H1 (cell line): ENCODE measurements around the gene SLC39A7.
A peak's percentile ranks its signal among the peaks of the same experiment; 100 is the strongest.

Experiments
- CEBPB ChIP-seq: IDR thresholded peaks from 2 replicates; pipeline ENCODE4 v1.6.1; 2012; ENCODE audit warnings: low read depth, low read length
- EGR1 ChIP-seq: IDR thresholded peaks from 2 replicates; pipeline ENCODE4 v1.6.1; 2011; ENCODE audit warnings: low read depth, low read length, borderline replicate concordance
- EP300 ChIP-seq, 2 experiments: IDR thresholded peaks; 1 replicate in 1 of 2; 2 replicates in 1 of 2; pipeline ENCODE4 v1.6.1; 2011 to 2012; ENCODE audit warnings: low read depth in 2 of 2, low read length in 2 of 2, mild to moderate bottlenecking in 2 of 2, borderline replicate concordance in 1 of 2, inconsistent platforms in 1 of 2, moderate library complexity in 1 of 2
- FOSL1 ChIP-seq: IDR thresholded peaks from 2 replicates; pipeline ENCODE4 v1.6.1; 2011; ENCODE audit warnings: mild to moderate bottlenecking, low read depth, low read length, moderate library complexity; ENCODE audit not compliant: insufficient read depth
- JUN ChIP-seq: IDR thresholded peaks from 2 replicates; pipeline ENCODE4 v1.6.1; 2011; ENCODE audit warnings: low read depth, mild to moderate bottlenecking, improper control_type of control experiment, low read length
- POLR2A ChIP-seq, 2 experiments: IDR thresholded peaks; 1 replicate in 1 of 2; 2 replicates in 1 of 2; pipeline ENCODE4 v1.6.1; 2011; ENCODE audit warnings: low read depth in 2 of 2, low read length in 2 of 2, mild to moderate bottlenecking in 2 of 2; ENCODE audit errors: control extremely low read depth in 1 of 2
- POLR2AphosphoS5 ChIP-seq: IDR thresholded peaks from 2 replicates; pipeline ENCODE4 v1.6.1; 2011; ENCODE audit warnings: low read depth, low read length
- RAD21 ChIP-seq, 2 experiments: IDR thresholded peaks in 1 of 2; conservative IDR thresholded peaks in 1 of 2; 2 replicates each; pipeline ENCODE4 v1.6.1; 2011; ENCODE audit warnings: low read depth in 2 of 2, low read length in 2 of 2, improper control_type of control experiment in 1 of 2, inconsistent platforms in 1 of 2, mild to moderate bottlenecking in 1 of 2, moderate library complexity in 1 of 2
- SIN3A ChIP-seq, 2 experiments: IDR thresholded peaks in 1 of 2; conservative IDR thresholded peaks in 1 of 2; 2 replicates each; pipeline ENCODE4 v1.6.1; 2011 to 2012; ENCODE audit warnings: low read length in 2 of 2, improper control_type of control experiment in 1 of 2, low read depth in 1 of 2, mild to moderate bottlenecking in 1 of 2
- SIX5 ChIP-seq: IDR thresholded peaks from 2 replicates; pipeline ENCODE4 v1.6.1; 2011; ENCODE audit warnings: mild to moderate bottlenecking, low read depth, low read length
- YY1 ChIP-seq: IDR thresholded peaks from 2 replicates; pipeline ENCODE4 v1.6.1; 2011; ENCODE audit warnings: low read depth, mild to moderate bottlenecking, low read length
- TF ChIP-seq, protein P1 (sequence below), 3 experiments: IDR thresholded peaks; 1 replicate in 2 of 3; 2 replicates in 1 of 3; pipeline versions ENCODE4 v1.5.1 to v1.6.1; 2011; ENCODE audit warnings: low read length in 3 of 3, mild to moderate bottlenecking in 3 of 3, inconsistent platforms in 2 of 3, low read depth in 1 of 3, moderate library complexity in 1 of 3; ENCODE audit not compliant: insufficient read depth in 1 of 3; ENCODE audit errors: control extremely low read depth in 1 of 3
- TF ChIP-seq, protein P2 (sequence below): IDR thresholded peaks from 2 replicates; pipeline ENCODE4 v1.6.1; 2011; ENCODE audit warnings: low read depth, mild to moderate bottlenecking, low read length; ENCODE audit not compliant: insufficient read depth

DNA sequence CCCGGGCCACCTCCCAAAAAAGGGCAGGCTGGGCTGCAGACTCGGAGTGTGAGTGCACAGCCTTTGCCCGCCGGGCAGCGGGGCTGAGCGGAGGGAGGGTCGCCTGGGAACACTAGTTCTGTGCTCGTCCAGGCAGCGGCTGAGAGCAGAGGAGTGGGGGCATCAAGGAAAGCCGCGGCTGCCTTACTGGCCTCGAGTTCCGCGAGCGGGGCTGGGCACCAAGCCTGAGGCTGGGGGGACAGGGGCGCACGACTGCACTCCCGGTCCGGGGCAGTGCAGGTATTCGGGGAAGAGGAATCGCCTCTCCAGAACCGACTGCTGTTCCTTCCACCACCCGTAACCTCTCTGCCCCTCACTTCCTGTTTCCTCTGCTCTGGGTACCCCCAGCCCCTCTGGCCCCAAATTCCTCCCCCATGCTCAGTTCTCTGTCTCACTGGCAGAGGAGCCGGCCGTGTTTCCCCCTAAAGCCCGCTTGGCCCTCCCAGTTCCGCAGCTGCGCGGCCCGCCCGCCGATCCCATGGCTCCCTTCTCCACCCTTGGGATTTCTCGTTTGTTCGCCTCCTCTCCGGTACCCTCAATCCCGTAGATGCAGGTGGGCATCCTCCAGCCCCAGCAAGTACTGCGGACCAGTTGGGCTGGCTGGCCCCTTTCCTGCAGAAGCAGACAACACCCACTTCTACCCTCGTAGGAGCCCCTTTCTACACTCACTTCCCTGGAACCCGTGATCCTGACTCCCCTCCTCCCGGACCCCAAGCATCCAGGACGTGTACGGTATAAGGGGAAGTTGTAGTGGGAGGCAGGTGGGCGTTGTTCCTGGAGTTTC, 12.7 kb downstream of the SLC39A7 start:
- TF ChIP-seq EP300 (IDR thresholded peaks at IDR 0.05; ENCODE audit: borderline replicate concordance in 1 of 2, low read depth in 2 of 2, low read length in 2 of 2): no peak
- TF ChIP-seq RAD21 (IDR thresholded peaks at IDR 0.05 in 1 of 2, conservative IDR thresholded peaks at IDR 0.05 in 1 of 2; ENCODE audit: low read depth in 2 of 2, low read length in 2 of 2): no peak
- TF ChIP-seq, protein P1, sequence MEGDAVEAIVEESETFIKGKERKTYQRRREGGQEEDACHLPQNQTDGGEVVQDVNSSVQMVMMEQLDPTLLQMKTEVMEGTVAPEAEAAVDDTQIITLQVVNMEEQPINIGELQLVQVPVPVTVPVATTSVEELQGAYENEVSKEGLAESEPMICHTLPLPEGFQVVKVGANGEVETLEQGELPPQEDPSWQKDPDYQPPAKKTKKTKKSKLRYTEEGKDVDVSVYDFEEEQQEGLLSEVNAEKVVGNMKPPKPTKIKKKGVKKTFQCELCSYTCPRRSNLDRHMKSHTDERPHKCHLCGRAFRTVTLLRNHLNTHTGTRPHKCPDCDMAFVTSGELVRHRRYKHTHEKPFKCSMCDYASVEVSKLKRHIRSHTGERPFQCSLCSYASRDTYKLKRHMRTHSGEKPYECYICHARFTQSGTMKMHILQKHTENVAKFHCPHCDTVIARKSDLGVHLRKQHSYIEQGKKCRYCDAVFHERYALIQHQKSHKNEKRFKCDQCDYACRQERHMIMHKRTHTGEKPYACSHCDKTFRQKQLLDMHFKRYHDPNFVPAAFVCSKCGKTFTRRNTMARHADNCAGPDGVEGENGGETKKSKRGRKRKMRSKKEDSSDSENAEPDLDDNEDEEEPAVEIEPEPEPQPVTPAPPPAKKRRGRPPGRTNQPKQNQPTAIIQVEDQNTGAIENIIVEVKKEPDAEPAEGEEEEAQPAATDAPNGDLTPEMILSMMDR (IDR thresholded peaks at IDR 0.05; ENCODE audit: control extremely low read depth in 1 of 3, insufficient read depth in 1 of 3, low read depth in 1 of 3, low read length in 3 of 3): no peak
- TF ChIP-seq, protein P2, sequence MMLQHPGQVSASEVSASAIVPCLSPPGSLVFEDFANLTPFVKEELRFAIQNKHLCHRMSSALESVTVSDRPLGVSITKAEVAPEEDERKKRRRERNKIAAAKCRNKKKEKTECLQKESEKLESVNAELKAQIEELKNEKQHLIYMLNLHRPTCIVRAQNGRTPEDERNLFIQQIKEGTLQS: no peak
- no peak for TF ChIP-seq CEBPB
- peak in 1 of 2 experiments; percentile 62; a peak in 1 of 3 replicates for TF ChIP-seq POLR2A (IDR thresholded peaks at IDR 0.05; ENCODE audit: control extremely low read depth in 1 of 2, low read depth in 2 of 2, low read length in 2 of 2)
- no peak for TF ChIP-seq FOSL1
- TF ChIP-seq EGR1: no peak
- TF ChIP-seq POLR2AphosphoS5: no peak
- 0 out of 2 replicates have a peak, but pooled peaks have one; percentile 9 for TF ChIP-seq YY1
- no peak for TF ChIP-seq JUN
- TF ChIP-seq SIN3A (conservative IDR thresholded peaks at IDR 0.05 in 1 of 2, IDR thresholded peaks at IDR 0.05 in 1 of 2; ENCODE audit: low read depth in 1 of 2, low read length in 2 of 2): 0 out of 4 replicates have a peak, but pooled peaks of 1 of the 2 experiments have one; percentile 12
- TF ChIP-seq SIX5: no peak
